Measurements from ENCODE around the gene NT5C2.
A peak's percentile ranks its signal among the peaks of the same experiment; 100 is the strongest.

Gene NT5C2

GRCh38 chr10:103055105-103055504 is 138.0 kb downstream of the NT5C2 start:
- H3K4me3 ChIP-seq (ENCODE audit: low read length): no peak overlapping the region
- TF ChIP-seq, protein P1, sequence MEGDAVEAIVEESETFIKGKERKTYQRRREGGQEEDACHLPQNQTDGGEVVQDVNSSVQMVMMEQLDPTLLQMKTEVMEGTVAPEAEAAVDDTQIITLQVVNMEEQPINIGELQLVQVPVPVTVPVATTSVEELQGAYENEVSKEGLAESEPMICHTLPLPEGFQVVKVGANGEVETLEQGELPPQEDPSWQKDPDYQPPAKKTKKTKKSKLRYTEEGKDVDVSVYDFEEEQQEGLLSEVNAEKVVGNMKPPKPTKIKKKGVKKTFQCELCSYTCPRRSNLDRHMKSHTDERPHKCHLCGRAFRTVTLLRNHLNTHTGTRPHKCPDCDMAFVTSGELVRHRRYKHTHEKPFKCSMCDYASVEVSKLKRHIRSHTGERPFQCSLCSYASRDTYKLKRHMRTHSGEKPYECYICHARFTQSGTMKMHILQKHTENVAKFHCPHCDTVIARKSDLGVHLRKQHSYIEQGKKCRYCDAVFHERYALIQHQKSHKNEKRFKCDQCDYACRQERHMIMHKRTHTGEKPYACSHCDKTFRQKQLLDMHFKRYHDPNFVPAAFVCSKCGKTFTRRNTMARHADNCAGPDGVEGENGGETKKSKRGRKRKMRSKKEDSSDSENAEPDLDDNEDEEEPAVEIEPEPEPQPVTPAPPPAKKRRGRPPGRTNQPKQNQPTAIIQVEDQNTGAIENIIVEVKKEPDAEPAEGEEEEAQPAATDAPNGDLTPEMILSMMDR (IDR thresholded peaks at IDR 0.05; ENCODE audit: insufficient read depth, low read depth, low read length, missing control alignments): no peak

DNA sequence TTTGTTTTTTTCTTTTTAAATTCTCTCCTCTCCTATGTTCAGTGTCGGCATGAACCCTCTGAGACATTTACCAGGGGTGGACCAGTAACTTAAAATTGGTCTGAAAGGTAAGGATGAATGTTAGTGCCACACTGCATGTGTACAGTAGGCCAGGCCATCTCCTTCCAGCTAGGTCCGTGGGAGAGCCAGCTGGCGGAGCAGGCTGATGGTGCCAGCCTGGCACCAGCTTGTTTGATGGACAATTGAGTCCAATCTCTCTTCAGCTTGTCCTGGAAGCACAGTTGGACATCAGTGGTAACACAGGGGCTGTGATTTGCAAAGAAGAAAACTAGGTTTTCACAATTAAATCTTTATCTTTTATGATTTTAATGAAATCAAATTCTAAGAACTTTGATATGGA is 138.5 kb downstream of the NT5C2 start:
- no peak overlapping the region for H3K4me3 ChIP-seq (ENCODE audit: low read length)
- TF ChIP-seq, protein P1 (IDR thresholded peaks at IDR 0.05; ENCODE audit: insufficient read depth, low read depth, low read length, missing control alignments): no peak

More at GRCh38 chr10:103055105-103055504, 138.0 kb downstream of the NT5C2 start:
- DNase-seq (ENCODE audit: low read depth): no peak

DNA sequence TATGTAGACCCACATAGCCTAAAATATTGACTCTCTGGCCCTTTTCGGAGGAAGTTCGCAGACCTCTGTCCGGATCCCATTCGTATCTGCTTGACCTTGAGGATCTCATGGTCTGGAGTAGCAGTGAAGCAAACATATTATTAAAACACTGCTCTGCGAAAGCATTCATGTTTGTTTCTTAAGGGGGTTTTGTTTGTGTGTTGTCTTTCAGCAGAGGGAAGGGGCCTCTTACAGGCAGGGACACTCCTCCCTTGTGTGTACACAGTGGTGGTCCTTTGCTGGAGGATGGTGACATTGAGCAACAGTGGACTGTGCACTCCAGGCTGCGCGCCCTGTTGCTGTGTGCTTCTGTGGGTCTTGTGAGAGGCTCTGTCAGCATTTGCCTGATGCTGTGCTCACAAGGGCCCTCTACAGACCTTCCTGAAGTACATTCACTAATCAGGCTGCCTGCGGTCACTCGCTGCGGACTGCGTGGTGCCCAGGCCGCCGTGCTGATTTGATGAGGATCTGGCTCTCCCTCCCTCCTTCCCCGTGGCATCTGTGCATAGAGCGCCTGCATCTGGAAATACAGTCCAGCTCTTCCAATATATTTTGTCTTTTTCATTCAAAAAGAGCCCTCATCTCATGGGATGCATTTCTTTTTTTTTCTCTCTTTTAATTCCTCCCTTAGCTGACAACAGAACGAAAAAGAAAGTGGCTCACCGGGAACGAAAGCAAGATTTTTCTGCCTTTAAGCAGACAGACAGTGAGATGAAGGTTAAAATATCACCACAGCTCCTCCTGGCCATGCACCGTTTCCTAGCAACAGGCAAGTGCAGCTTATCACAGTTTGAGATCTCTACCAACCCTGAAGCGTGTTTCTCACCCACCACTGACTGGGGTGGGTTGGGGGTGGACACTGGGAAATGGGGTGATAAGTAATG is 139.2 kb downstream of the NT5C2 start:
- DNase-seq (ENCODE audit: low read depth): peak; percentile 63
- TF ChIP-seq, protein P1 (IDR thresholded peaks at IDR 0.05; ENCODE audit: insufficient read depth, low read depth, low read length, missing control alignments): peak; percentile 38
- H3K4me3 ChIP-seq (ENCODE audit: low read length): no peak overlapping the region

More for the DNA sequence above, 138.5 kb downstream of the NT5C2 start:
- DNase-seq (ENCODE audit: low read depth): no peak

DNA sequence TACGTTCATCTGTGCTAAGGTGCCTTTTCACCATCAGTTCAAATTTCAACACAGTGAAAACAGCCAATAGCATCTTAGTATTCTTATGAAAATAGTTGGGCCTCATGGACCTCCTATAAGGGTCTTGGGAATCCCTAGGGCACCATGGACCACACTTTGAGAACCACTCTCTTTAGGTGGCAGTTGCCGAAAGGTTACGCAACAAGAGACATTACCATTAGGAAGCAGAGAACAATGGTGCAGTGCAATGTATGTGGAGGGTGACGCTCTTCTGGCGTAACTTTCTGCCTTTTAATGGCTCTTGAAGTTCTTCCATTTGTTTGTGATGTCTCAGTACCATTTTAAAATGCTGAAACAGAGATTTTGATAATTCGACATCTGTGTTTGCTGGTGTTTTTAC is 143.8 kb downstream of the NT5C2 start:
- TF ChIP-seq, protein P1 (IDR thresholded peaks at IDR 0.05; ENCODE audit: insufficient read depth, low read depth, low read length, missing control alignments): no peak
- no peak for DNase-seq (ENCODE audit: low read depth)
- no peak overlapping the region for H3K4me3 ChIP-seq (ENCODE audit: low read length)

- no peak overlapping the region for H3K4me3 ChIP-seq (ENCODE audit: low read length)
- TF ChIP-seq, protein P1 (IDR thresholded peaks at IDR 0.05; ENCODE audit: insufficient read depth, low read depth, low read length, missing control alignments): no peak
- no peak for DNase-seq (ENCODE audit: low read depth)
Observed at GRCh38 chr10:103047381-103047780, 145.7 kb downstream of the NT5C2 start.

DNA sequence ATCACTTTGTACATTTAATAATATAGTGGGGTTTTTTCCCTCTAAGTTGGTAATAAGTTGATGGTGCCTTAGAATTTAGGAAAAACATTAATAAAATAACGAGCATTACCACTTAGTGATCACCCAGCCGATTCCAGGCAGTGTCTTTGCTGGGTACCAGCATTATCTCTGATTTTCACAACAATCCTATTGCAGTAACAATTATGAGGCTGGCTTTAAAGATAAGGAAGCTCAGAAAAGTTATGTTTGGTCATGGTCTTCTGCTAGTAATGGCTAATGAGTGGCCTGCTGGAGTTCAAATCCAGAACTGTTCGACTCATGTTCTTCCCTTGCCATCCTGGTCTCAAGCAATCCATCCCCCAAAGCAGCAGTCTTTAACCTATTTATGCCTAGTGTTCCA is 147.1 kb downstream of the NT5C2 start:
- no peak overlapping the region for H3K4me3 ChIP-seq (ENCODE audit: low read length)
- TF ChIP-seq, protein P1 (IDR thresholded peaks at IDR 0.05; ENCODE audit: insufficient read depth, low read depth, low read length, missing control alignments): no peak
- no peak for DNase-seq (ENCODE audit: low read depth)
